GM23338 (cell line): ENCODE data around the gene PGM2. TPM values are rescaled to one million over a fixed set of nuclear protein-coding genes. Genes with fewer than 3 reads are reported as not detected.

Experiments
- CREB1 ChIP-seq: fragments of 250-450 bp; sonication (Bioruptor Pico); IDR thresholded peaks from 2 replicates; pipeline ENCODE4 v1.5.0; 2020; ENCODE audit warnings: low read depth, mild to moderate bottlenecking, moderate library complexity
- CTCF ChIP-seq, 2 experiments: fragments of 200-600 bp in 1 of 2; sonication (generic) in 1 of 2; conservative IDR thresholded peaks; 2 replicates each; pipeline versions ENCODE4 v1.5.1 to v1.6.1; 2016 to 2017; ENCODE audit warnings: antibody characterized with exemption in 2 of 2, low read depth in 2 of 2, mild to moderate bottlenecking in 2 of 2, moderate library complexity in 1 of 2
- ETS1 ChIP-seq: IDR thresholded peaks from 2 replicates; pipeline ENCODE4 v1.6.1; 2016; ENCODE audit warnings: antibody characterized with exemption
- EZH2phosphoT487 ChIP-seq: fragments of 200-600 bp; sonication (generic); IDR thresholded peaks from one replicate; pipeline ENCODE4 v1.8.1; 2018; ENCODE audit warnings: antibody characterized with exemption; ENCODE audit not compliant: unreplicated experiment
- POLR2AphosphoS5 ChIP-seq: IDR thresholded peaks from 2 replicates; pipeline ENCODE4 v1.6.1; 2016; ENCODE audit warnings: antibody characterized with exemption, low read depth
- ZNF331 ChIP-seq: fragments of 250-450 bp; sonication (Bioruptor Pico); IDR thresholded peaks from 2 replicates; pipeline ENCODE4 v1.5.0; 2020; ENCODE audit warnings: low read depth, mild to moderate bottlenecking, moderate library complexity
- ZNF462 ChIP-seq: fragments of 250-450 bp; sonication (Bioruptor Pico); IDR thresholded peaks from 2 replicates; pipeline ENCODE4 v1.5.0; 2020; ENCODE audit warnings: mild to moderate bottlenecking, moderate library complexity
- polyA plus RNA-seq: library from polyadenylated mRNA; unstranded; fragments of >200 nt; fragmentation: Nextera tagmentation; extraction: Ambion mirVana; gene quantifications from 2 replicates; pipeline ENCODE4 v1.2.1, GENCODE V29; 2016
- total RNA-seq: library from RNA; depleted of rRNA; stranded (reverse); fragments of >200 nt; shearing (Covaris generic); gene quantifications from 2 replicates; pipeline ENCODE4 v1.2.3, GENCODE V29; 2014

PGM2 gene
- total and polyA plus RNA-seq, 2 experiments from 2014 or later = 11.4 to 30.8 TPM

- TF ChIP-seq ZNF462 (CRISPR knock-in tag) (no peak), ZNF331 (CRISPR knock-in tag) (no peak), CTCF (conservative IDR thresholded peaks at IDR 0.05; ENCODE audit: low read depth in 2 of 2) (no peak), POLR2AphosphoS5 (no peak), CREB1 (CRISPR knock-in tag) (no peak), ETS1 (no peak), EZH2phosphoT487 (no peak)
These were observed 58.5 kb downstream of the PGM2 start (continued) for GRCh38 chr4:37884855-37885487.
